ENCODE data around the gene SLC35F2. TPM values are rescaled to one million over a fixed set of nuclear protein-coding genes. Genes with fewer than 3 reads are reported as not detected.
A peak's percentile ranks its signal among the peaks of the same experiment; 100 is the strongest.
"Not testable (repeated sequence)": the region's sequence is repeated elsewhere in the genome, so short reads cannot be mapped to it uniquely, and the experiment has no call there.

The SLC35F2 gene
- total RNA-seq, 1 donor from 2014 or later = 38.0 TPM

- H3K27ac Mint-ChIP-seq; DNase-seq (ENCODE audit: low spot score); H3K4me3 Mint-ChIP-seq; H3K36me3 Mint-ChIP-seq (ENCODE audit: low read depth); H3K9me3 Mint-ChIP-seq; intact Hi-C loops (cut with micrococcal nuclease); H3K27me3 Mint-ChIP-seq (ENCODE audit: insufficient read depth): not testable (repeated sequence)
- H3K4me1 Mint-ChIP-seq (ENCODE audit: low read depth) = peaks cover 19% of the 10 kb centered on the region
Observed at GRCh38 chr11:107833926-107834325, 24.7 kb downstream of the SLC35F2 start.

DNA sequence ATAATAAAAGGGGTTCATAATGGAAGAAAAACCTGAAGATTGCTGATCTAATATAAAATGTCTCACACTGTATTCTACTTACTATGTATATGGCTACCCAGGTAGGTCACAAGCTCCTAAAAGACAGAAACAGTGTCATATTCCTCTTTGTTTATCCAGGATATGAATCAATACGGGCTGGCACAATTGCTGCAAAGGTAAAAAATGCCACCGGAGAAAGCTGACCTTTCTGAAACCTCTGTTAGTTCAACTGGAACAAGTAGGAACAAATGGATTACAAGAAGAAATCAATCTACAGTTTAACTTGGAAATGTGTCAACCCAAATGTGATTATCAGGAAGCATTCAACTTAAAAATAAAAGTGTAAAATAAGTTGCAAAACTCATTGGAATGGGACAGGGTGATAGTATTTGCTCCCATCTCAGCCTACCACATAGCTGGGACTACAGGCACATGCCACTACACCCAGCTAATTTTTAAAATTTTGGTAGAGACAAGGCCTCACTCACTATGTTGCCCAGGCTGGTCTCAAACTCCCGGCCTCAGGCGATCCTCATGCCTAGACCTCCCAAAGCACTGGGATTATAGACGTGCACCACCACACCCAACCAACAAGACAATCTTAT, 27.6 kb downstream of the SLC35F2 start:
- no peaks in the 10 kb centered on the region for H3K9me3 Mint-ChIP-seq
- no peak overlapping the region for H3K4me3 Mint-ChIP-seq
- H3K27me3 Mint-ChIP-seq (ENCODE audit: insufficient read depth) = no peaks in the 10 kb centered on the region
- peaks cover 7% of the 10 kb centered on the region for H3K4me1 Mint-ChIP-seq (ENCODE audit: low read depth)
- intact Hi-C loops (cut with micrococcal nuclease) = no loop called here
- H3K27ac Mint-ChIP-seq = no peak overlapping the region
- H3K36me3 Mint-ChIP-seq (ENCODE audit: low read depth) = peaks cover 4% of the 10 kb centered on the region
- DNase-seq (ENCODE audit: low spot score) = no peak

DNA sequence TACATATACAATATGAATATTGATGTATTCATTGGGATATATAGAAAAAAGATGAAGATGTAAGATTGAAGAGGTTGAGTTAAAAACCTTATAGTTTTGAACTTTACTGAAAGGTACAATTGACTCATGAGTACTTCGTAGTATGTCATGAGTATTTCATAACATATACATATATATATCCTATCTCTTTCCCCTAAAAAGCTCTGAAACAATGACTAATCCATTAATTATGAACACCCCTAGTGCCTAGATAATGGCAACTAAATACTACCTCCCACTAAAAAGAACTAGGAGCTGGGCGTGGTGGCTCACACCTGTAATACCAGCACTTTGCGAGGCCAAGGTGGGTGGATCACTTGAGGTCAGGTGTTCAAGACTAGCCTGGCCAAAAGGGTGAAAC, 31.5 kb downstream of the SLC35F2 start:
- Mint-ChIP-seq H3K27ac (no peak overlapping the region), H3K27me3 (ENCODE audit: insufficient read depth) (no peaks in the 10 kb centered on the region), H3K36me3 (ENCODE audit: low read depth) (no peaks in the 10 kb centered on the region), H3K9me3 (no peaks in the 10 kb centered on the region), H3K4me1 (ENCODE audit: low read depth) (peaks cover 4% of the 10 kb centered on the region), H3K4me3 (no peak overlapping the region)
- intact Hi-C loops (cut with micrococcal nuclease) = no loop called here
- no peak for DNase-seq (ENCODE audit: low spot score)

DNA sequence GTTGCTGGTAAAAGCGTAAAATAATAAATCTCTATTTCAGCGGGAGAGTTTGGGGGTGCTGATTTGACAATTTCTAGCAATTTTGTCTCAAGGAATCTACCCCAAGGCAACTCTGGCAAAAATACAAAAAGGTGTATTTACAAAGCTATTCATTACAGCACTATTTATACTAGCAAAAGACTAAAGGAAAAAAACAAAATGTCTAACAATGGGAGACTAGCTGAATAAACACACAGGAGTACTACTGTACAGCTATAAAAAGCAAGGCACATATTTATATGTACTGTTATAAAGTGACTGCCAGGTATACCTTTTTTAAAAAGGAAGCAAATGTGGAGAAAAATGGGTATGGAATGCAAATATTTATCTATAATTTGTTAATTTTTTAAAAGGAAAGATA, 32.7 kb downstream of the SLC35F2 start:
- peaks cover 4% of the 10 kb centered on the region for H3K4me1 Mint-ChIP-seq (ENCODE audit: low read depth)
- no peaks in the 10 kb centered on the region for H3K27me3 Mint-ChIP-seq (ENCODE audit: insufficient read depth)
- H3K9me3 Mint-ChIP-seq = no peaks in the 10 kb centered on the region
- intact Hi-C loops (cut with micrococcal nuclease) = no loop called here
- no peak overlapping the region for H3K4me3 Mint-ChIP-seq
- no peaks in the 10 kb centered on the region for H3K36me3 Mint-ChIP-seq (ENCODE audit: low read depth)
- DNase-seq (ENCODE audit: low spot score) = no peak
- no peak overlapping the region for H3K27ac Mint-ChIP-seq

DNA sequence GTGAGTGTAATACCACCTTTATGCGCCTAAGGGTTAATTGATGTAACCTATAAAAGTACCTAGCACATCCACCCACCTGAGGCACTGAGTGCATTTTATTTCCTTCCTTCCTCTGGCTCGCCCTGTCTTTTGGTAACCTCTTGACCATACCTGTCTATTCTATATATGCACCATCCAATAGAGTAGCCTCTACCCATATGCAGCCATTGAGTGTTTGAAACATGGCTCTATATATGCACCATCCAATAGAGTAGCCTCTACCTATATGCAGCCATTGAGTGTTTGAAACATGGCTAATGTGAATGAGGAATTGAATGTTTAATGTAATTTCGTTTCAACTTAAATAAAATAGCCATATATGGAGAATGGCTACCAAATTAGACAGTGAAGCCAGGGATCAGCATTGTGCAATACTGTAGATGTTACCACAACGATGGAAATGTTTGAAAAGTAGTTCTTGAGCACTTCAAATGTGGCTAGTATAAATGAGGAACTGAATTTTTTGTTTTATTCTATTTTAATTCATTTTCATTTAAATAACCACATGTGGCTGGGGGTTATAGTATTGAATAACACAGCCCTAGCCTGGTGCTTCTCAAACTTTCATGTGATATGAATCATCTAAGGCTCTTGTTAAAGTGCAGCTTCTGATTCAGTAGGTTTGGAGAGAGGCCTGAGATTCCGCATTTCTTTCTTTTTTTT, 33.8 kb downstream of the SLC35F2 start:
- no peaks in the 10 kb centered on the region for H3K27me3 Mint-ChIP-seq (ENCODE audit: insufficient read depth)
- no peak overlapping the region for H3K27ac Mint-ChIP-seq
- no peaks in the 10 kb centered on the region for H3K9me3 Mint-ChIP-seq
- H3K36me3 Mint-ChIP-seq (ENCODE audit: low read depth) = peaks cover under 1% of the 10 kb centered on the region
- intact Hi-C loops (cut with micrococcal nuclease) = no loop called here
- H3K4me1 Mint-ChIP-seq (ENCODE audit: low read depth) = peaks cover 5% of the 10 kb centered on the region
- no peak for DNase-seq (ENCODE audit: low spot score)
- no peak overlapping the region for H3K4me3 Mint-ChIP-seq

GRCh38 chr11:107821199-107821927, 37.2 kb downstream of the SLC35F2 start:
- no peaks in the 10 kb centered on the region for H3K27me3 Mint-ChIP-seq (ENCODE audit: insufficient read depth)
- peaks cover 3% of the 10 kb centered on the region for H3K36me3 Mint-ChIP-seq (ENCODE audit: low read depth)
- no peaks in the 10 kb centered on the region for H3K9me3 Mint-ChIP-seq
- peaks cover 10% of the 10 kb centered on the region for H3K4me1 Mint-ChIP-seq (ENCODE audit: low read depth)
- no peak for DNase-seq (ENCODE audit: low spot score)
- no peak overlapping the region for H3K27ac Mint-ChIP-seq
- H3K4me3 Mint-ChIP-seq = no peak overlapping the region
- intact Hi-C loops (cut with micrococcal nuclease) = no loop called here

- intact Hi-C loops (cut with micrococcal nuclease) = no loop called here
- Mint-ChIP-seq H3K4me3 (no peak overlapping the region), H3K27ac (peak overlapping the region; percentile 18), H3K4me1 (ENCODE audit: low read depth) (peaks cover 10% of the 10 kb centered on the region), H3K27me3 (ENCODE audit: insufficient read depth) (no peaks in the 10 kb centered on the region), H3K9me3 (no peaks in the 10 kb centered on the region), H3K36me3 (ENCODE audit: low read depth) (peaks cover 3% of the 10 kb centered on the region)
- no peak for DNase-seq (ENCODE audit: low spot score)
Observed at GRCh38 chr11:107819361-107820014, 39.1 kb downstream of the SLC35F2 start.

DNA sequence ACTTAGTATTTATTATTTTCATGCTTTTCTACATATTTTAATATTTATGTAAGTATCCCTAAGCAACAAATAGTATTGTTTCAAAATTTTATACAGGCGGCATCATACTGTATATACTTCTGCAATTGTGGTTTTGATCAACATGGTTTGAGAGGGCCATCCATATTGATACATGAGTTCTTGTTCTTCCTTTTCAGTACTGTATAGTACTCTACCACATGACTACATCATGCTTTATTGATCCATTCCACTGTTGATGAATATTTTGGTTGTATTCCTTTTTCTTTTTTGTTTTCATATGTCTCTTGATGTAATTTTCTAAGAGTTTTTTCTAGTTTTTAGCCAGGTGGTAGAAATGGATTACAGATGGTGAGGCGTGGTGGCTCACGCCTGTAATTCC, 40.1 kb downstream of the SLC35F2 start:
- Mint-ChIP-seq H3K9me3 (no peaks in the 10 kb centered on the region), H3K4me3 (no peak overlapping the region), H3K36me3 (ENCODE audit: low read depth) (peaks cover 3% of the 10 kb centered on the region), H3K27me3 (ENCODE audit: insufficient read depth) (no peaks in the 10 kb centered on the region), H3K27ac (no peak overlapping the region), H3K4me1 (ENCODE audit: low read depth) (peaks cover 6% of the 10 kb centered on the region)
- intact Hi-C loops (cut with micrococcal nuclease) = no loop called here
- DNase-seq (ENCODE audit: low spot score) = no peak

GRCh38 chr11:107816028-107816427, 42.6 kb downstream of the SLC35F2 start:
- no peaks in the 10 kb centered on the region for H3K27me3 Mint-ChIP-seq (ENCODE audit: insufficient read depth)
- no peak for DNase-seq (ENCODE audit: low spot score)
- intact Hi-C loops (cut with micrococcal nuclease) = no loop called here
- peaks cover 8% of the 10 kb centered on the region for H3K36me3 Mint-ChIP-seq (ENCODE audit: low read depth)
- no peaks in the 10 kb centered on the region for H3K9me3 Mint-ChIP-seq
- no peak overlapping the region for H3K4me3 Mint-ChIP-seq
- H3K27ac Mint-ChIP-seq = no peak overlapping the region
- H3K4me1 Mint-ChIP-seq (ENCODE audit: low read depth) = peaks cover 6% of the 10 kb centered on the region

GRCh38 chr11:107810875-107811274, 47.7 kb downstream of the SLC35F2 start:
- Mint-ChIP-seq H3K27ac (no peak overlapping the region), H3K4me3 (no peak overlapping the region), H3K9me3 (no peaks in the 10 kb centered on the region), H3K36me3 (ENCODE audit: low read depth) (peaks cover 31% of the 10 kb centered on the region), H3K4me1 (ENCODE audit: low read depth) (no peaks in the 10 kb centered on the region), H3K27me3 (ENCODE audit: insufficient read depth) (no peaks in the 10 kb centered on the region)
- intact Hi-C loops (cut with micrococcal nuclease) = no loop called here
- DNase-seq (ENCODE audit: low spot score) = no peak

GRCh38 chr11:107808521-107808920, 50.1 kb downstream of the SLC35F2 start:
- intact Hi-C loops (cut with micrococcal nuclease) = no loop called here
- Mint-ChIP-seq H3K9me3 (no peaks in the 10 kb centered on the region), H3K27me3 (ENCODE audit: insufficient read depth) (no peaks in the 10 kb centered on the region)

DNA sequence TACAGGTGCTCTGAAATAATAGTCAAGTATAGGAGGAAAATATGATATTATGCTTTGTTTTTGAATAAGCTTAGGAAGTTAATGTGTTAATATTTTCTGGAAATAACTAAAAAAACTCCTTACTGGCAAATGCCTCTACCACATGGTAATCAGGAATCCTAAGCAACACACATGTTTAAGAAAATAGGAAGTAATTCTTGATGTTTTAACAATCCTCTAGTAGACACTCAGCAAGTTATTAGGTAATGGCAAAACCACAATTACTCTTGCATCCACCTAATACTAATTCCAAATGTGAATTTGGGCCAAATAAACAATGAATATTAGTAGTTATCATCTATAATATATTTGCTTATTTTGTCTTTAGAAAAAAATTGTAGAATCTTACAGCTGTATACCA, 53.6 kb downstream of the SLC35F2 start:
- H3K36me3 Mint-ChIP-seq (ENCODE audit: low read depth) = peaks cover 33% of the 10 kb centered on the region
- H3K27me3 Mint-ChIP-seq (ENCODE audit: insufficient read depth) = no peaks in the 10 kb centered on the region
- H3K9me3 Mint-ChIP-seq = no peaks in the 10 kb centered on the region
- intact Hi-C loops (cut with micrococcal nuclease) = no loop called here
- no peaks in the 10 kb centered on the region for H3K4me1 Mint-ChIP-seq (ENCODE audit: low read depth)
- H3K27ac Mint-ChIP-seq = no peak overlapping the region
- no peak for DNase-seq (ENCODE audit: low spot score)
- no peak overlapping the region for H3K4me3 Mint-ChIP-seq

More at GRCh38 chr11:107808521-107808920, 50.1 kb downstream of the SLC35F2 start:
- Mint-ChIP-seq H3K36me3 (ENCODE audit: low read depth) (peaks cover 34% of the 10 kb centered on the region), H3K4me3 (no peak overlapping the region), H3K4me1 (ENCODE audit: low read depth) (no peaks in the 10 kb centered on the region), H3K27ac (no peak overlapping the region)
- no peak for DNase-seq (ENCODE audit: low spot score)

- H3K27me3 Mint-ChIP-seq (ENCODE audit: insufficient read depth) = no peaks in the 10 kb centered on the region
- intact Hi-C loops (cut with micrococcal nuclease) = no loop called here
- H3K4me3 Mint-ChIP-seq = no peak overlapping the region
- DNase-seq (ENCODE audit: low spot score) = no peak
- H3K27ac Mint-ChIP-seq = no peak overlapping the region
- peaks cover 31% of the 10 kb centered on the region for H3K36me3 Mint-ChIP-seq (ENCODE audit: low read depth)
- H3K4me1 Mint-ChIP-seq (ENCODE audit: low read depth) = no peaks in the 10 kb centered on the region
- no peaks in the 10 kb centered on the region for H3K9me3 Mint-ChIP-seq
Observed at GRCh38 chr11:107804211-107804610, 54.4 kb downstream of the SLC35F2 start.
